A549 (cell line): ENCODE data around the gene SPECC1. TPM values are rescaled to one million over a fixed set of nuclear protein-coding genes. Genes with fewer than 3 reads are reported as not detected.

Source experiments
- ATAC-seq, 2 experiments: fragments of 200-7000 bp in 1 of 2; fragments of >200 bp in 1 of 2; cut with Nextera tagmentation in 1 of 2; cut with Tn5 transposase in 1 of 2; 3 replicates each; pipeline versions ENCODE4 v1.8.0 to v1.9.1; 2018 to 2020; ENCODE audit warnings: mild to moderate bottlenecking in 1 of 2, moderate library complexity in 1 of 2
- CTCF ChIA-PET: fragments of 300-600 bp; sonication (Branson Sonifier 250); formaldehyde crosslinking; extraction: SDS; loops from one replicate; lab custom pipeline; 2021; ENCODE audit warnings: antibody characterized with exemption, inconsistent platforms; lab: Yijun Ruan, JAX
- POLR2A ChIA-PET: fragments of 350-600 bp; formaldehyde crosslinking; extraction: SDS; loops from one replicate; lab custom pipeline; 2021; ENCODE audit warnings: antibody characterized with exemption, inconsistent platforms; lab: Yijun Ruan, JAX
- DNase-seq, 2 experiments: peaks; one replicate each; pipeline versions ENCODE4 v3.0.0 to v3.0.0-alpha.2; 2011 to 2016; ENCODE audit warnings: low read depth in 1 of 2, low spot score in 1 of 2
- FAIRE-seq: peaks from 2 replicates; lab custom pipeline; 2011; peaks lifted over from hg19 to GRCh38; lab: Jason Lieb, UNC
- H3K27ac ChIP-seq, 2 experiments: fragments of >200 bp; sonication (Bioruptor Twin); formaldehyde crosslinking; 3 replicates each; pipeline ENCODE4 v1.5.1; 2016 to 2017
- H3K4me1 ChIP-seq: fragments of >200 bp; sonication (Bioruptor Twin); formaldehyde crosslinking; 3 replicates; pipeline ENCODE4 v1.6.1; 2016
- H3K4me2 ChIP-seq: fragments of >200 bp; sonication (Bioruptor Twin); formaldehyde crosslinking; 3 replicates; pipeline ENCODE4 v1.6.1; 2016
- H3K4me3 ChIP-seq: fragments of >200 bp; sonication (Bioruptor Twin); formaldehyde crosslinking; 3 replicates; pipeline ENCODE4 v1.5.1; 2016
- H3K9me3 ChIP-seq: fragments of >200 bp; sonication (Bioruptor Twin); formaldehyde crosslinking; 3 replicates; pipeline ENCODE4 v1.6.1; 2016
- CBX2 ChIP-seq: fragments of 200-600 bp; sonication (generic); IDR thresholded peaks from 2 replicates; pipeline ENCODE4 v1.6.1; 2016; ENCODE audit warnings: low read depth, mild to moderate bottlenecking, borderline replicate concordance
- CHD2 ChIP-seq: fragments of 150-350 bp; IDR thresholded peaks from 2 replicates; pipeline ENCODE4 v1.6.1; 2014; ENCODE audit warnings: low read length; ENCODE audit not compliant: partially characterized antibody
- EP300 ChIP-seq, 2 experiments: fragments of >200 bp; sonication (Bioruptor Twin); formaldehyde crosslinking; IDR thresholded peaks; 2 replicates in 1 of 2; 3 replicates in 1 of 2; pipeline ENCODE4 v1.6.1; 2016 to 2017
- GATA3 ChIP-seq: IDR thresholded peaks from 2 replicates; pipeline ENCODE4 v1.6.1; 2012; ENCODE audit warnings: borderline replicate concordance
- HEYL ChIP-seq: fragments of 250-450 bp; sonication (Bioruptor Pico); IDR thresholded peaks from 2 replicates; pipeline ENCODE4 v1.8.0; 2021; ENCODE audit warnings: mild to moderate bottlenecking, moderate library complexity
- HOXA7 ChIP-seq: fragments of 250-450 bp; sonication (Bioruptor Pico); IDR thresholded peaks from 2 replicates; pipeline ENCODE4 v1.5.0; 2020; ENCODE audit warnings: mild to moderate bottlenecking, moderate library complexity
- HOXB13 ChIP-seq: fragments of 250-450 bp; sonication (Bioruptor Pico); IDR thresholded peaks from 2 replicates; pipeline ENCODE4 v1.5.0; 2020; ENCODE audit warnings: low read depth, mild to moderate bottlenecking, moderate library complexity
- JUNB ChIP-seq: fragments of >200 bp; sonication (Bioruptor Twin); formaldehyde crosslinking; IDR thresholded peaks from 2 replicates; pipeline ENCODE4 v1.6.1; 2016
- MAFK ChIP-seq: fragments of 450-650 bp; IDR thresholded peaks from 2 replicates; pipeline ENCODE4 v1.6.1; 2014; ENCODE audit not compliant: partially characterized antibody
- NPAS2 ChIP-seq: fragments of 250-450 bp; sonication (Bioruptor Pico); IDR thresholded peaks from 2 replicates; pipeline ENCODE4 v1.8.0; 2022; ENCODE audit warnings: mild to moderate bottlenecking, moderate library complexity, borderline replicate concordance
- POLR2AphosphoS2 ChIP-seq: conservative IDR thresholded peaks from 2 replicates; pipeline ENCODE4 v1.6.1; 2012; ENCODE audit warnings: low read length, improper control_type of control experiment, inconsistent platforms
- RAD21 ChIP-seq, 2 experiments: fragments of >200 bp in 1 of 2; sonication (Bioruptor Twin) in 1 of 2; formaldehyde crosslinking in 1 of 2; IDR thresholded peaks in 1 of 2; conservative IDR thresholded peaks in 1 of 2; 2 replicates in 1 of 2; 3 replicates in 1 of 2; pipeline ENCODE4 v1.6.1; 2012 to 2018; ENCODE audit warnings: inconsistent platforms in 1 of 2
- RARB ChIP-seq: fragments of 250-450 bp; sonication (Bioruptor Pico); IDR thresholded peaks from 2 replicates; pipeline ENCODE4 v1.8.0; 2021; ENCODE audit warnings: mild to moderate bottlenecking, moderate library complexity
- WGBS: methylation state at CpG from one replicate; pipeline ENCODE4 v1.1.6; 2017; ENCODE audit errors: missing lambda C conversion rate; 5-methylcytosine and 5-hydroxymethylcytosine counted together
- polyA plus RNA-seq, 4 experiments: library from polyadenylated mRNA; depleted of rRNA in 3 of 4; stranded (reverse); fragments of >200 nt; fragmentation: RNase III in 1 of 4; extraction: RNeasy Plus Mini Kit Qiagen cat#74134 plus additional on column Dnase treatment in 1 of 4; gene quantifications; 2 replicates in 3 of 4; 3 replicates in 1 of 4; pipeline ENCODE4 v1.2.3, GENCODE V29; 2011 to 2017
- TF ChIP-seq, protein P1 (sequence below): IDR thresholded peaks from 2 replicates; pipeline ENCODE4 v1.6.1; 2012; ENCODE audit warnings: low read depth, borderline replicate concordance
- TF ChIP-seq, protein P2 (sequence below): fragments of >200 bp; sonication (Bioruptor Twin); formaldehyde crosslinking; IDR thresholded peaks from 3 replicates; pipeline ENCODE4 v1.5.1; 2016
- TF ChIP-seq, protein P3 (sequence below): fragments of 250-450 bp; sonication (Bioruptor Pico); IDR thresholded peaks from 2 replicates; pipeline ENCODE4 v1.5.0; 2020; ENCODE audit warnings: low read depth, mild to moderate bottlenecking, moderate library complexity

The SPECC1 gene
- polyA plus RNA-seq, 2 of the 4 experiments (the other 2 are of a cell fraction) = 45.1 to 66.2 TPM

DNA sequence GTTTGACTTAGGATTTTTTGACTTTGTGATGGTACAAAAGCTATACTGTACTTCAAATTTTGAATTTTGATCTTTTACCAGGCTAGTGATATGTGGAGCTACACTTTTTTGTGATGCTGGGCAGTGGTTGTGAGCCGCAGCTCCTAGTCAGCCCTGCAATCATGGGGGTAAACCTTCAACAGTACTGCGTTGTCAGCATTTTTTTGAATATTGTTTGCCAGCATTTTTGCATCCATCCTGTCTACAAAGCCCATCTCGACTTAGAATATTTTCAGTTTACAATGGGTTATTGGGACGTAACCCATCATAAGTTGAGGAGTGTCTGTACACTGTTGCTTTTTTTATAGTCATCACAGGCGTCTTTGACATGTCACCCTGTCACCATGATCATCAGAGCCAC is 142.0 kb downstream of the SPECC1 start:
- POLR2A ChIA-PET = no interaction called here

DNA sequence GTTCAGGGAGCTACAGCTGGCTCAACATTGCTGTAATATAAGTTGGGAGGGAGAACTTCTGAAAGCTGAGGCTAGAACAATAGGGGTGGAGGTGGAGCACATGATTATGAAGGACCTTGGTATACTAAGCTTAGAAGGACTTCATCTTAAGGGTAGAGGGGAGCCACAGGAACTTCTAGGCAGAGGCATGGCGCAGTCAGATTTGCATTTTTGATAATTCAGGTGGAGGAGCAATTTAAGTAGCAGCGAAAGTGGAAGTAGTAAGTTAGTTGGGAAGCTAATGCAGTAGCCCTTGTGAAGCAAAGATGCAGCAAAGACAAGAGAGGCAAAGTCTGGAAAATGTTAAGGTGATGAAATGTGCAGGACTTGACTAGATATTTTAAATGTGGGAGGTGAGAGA is 144.1 kb downstream of the SPECC1 start:
- ChIA-PET POLR2A (interaction anchor here (1.0 kb wide), 1 partner anchor 9 kb away, joined by 3 read pairs; no protein-coding TSS in a partner anchor), CTCF (interaction anchor here (0.6 to 6.4 kb wide), 6 partner anchors 25 to 161 kb away, joined by 3 to 24 read pairs (median 6); no protein-coding TSS in a partner anchor)
- Histone ChIP-seq H3K27ac (no peak overlapping the region), H3K4me1 (peaks cover 21% of the 10 kb centered on the region), H3K4me2 (no peak overlapping the region), H3K4me3 (no peak overlapping the region), H3K9me3 (no peaks in the 10 kb centered on the region)
- no peak for TF ChIP-seq GATA3
- TF ChIP-seq NPAS2 = no peak
- TF ChIP-seq CHD2 = no peak
- no peak for TF ChIP-seq POLR2AphosphoS2
- TF ChIP-seq HOXA7 (CRISPR knock-in tag) = no peak
- DNase-seq = no peak
- no peak for ATAC-seq
- 89% methylated on average over 2 of the region's 2 CpGs for WGBS
- no peak for FAIRE-seq

More for the DNA sequence above, 142.0 kb downstream of the SPECC1 start:
- no peak overlapping the region for H3K4me2 ChIP-seq
- DNase-seq (no peak), ATAC-seq (no peak), FAIRE-seq (peak; percentile 43)
- H3K27ac ChIP-seq = no peak overlapping the region
- peak; percentile 95 for TF ChIP-seq MAFK
- no peak for TF ChIP-seq JUNB
- WGBS = 88% methylated on average over 5 of the region's 5 CpGs
- no peak overlapping the region for H3K4me3 ChIP-seq
- no peaks in the 10 kb centered on the region for H3K9me3 ChIP-seq
- peaks cover 6% of the 10 kb centered on the region; the same call in 2 of the 3 replicates for H3K4me1 ChIP-seq
- CTCF ChIA-PET = interaction anchor here (0.6 to 6.4 kb wide), 7 partner anchors 8 to 75 kb away, joined by 3 to 24 read pairs (median 4); no protein-coding TSS in a partner anchor

DNA sequence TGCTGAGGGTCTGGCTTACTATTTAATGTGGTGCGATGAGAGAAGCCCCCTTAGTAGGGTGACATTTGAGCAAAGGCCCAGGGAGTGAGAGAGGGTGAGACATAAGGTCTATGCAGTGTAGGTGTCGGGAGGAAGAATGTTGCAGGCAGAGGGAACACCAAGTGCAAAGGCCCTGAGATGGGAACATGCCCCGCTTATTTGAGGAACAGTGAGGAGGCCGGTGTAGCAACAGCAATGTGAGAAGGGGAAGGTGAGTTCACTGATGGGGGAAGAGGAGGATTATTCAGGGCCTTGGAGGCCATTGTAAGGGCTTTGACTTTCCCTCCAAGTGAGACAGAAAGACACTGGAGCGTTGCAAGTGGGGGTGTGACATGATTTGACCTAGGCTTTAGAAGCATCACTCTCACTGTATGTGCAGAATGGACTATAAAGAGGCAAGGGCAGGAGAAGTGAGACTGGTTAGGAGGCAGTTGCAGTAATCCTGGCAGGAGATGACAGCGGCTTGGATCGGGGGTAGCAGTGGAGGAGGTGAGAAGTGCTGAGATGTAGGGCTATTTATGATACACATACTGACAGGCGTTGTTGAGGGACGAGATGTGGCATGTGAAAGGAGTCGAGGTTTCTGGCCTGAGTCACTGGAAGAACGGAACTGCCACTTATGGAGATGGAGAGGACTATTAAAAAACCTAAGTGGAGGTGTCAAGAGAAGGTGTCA is 145.3 kb downstream of the SPECC1 start:
- Histone ChIP-seq H3K27ac (no peak overlapping the region), H3K9me3 (no peaks in the 10 kb centered on the region), H3K4me1 (peaks cover 25% of the 10 kb centered on the region), H3K4me2 (no peak overlapping the region), H3K4me3 (no peak overlapping the region)
- CTCF ChIA-PET = no interaction called here
- TF ChIP-seq CBX2 (no peak), EP300 (IDR thresholded peaks at IDR 0.05) (no peak), HOXB13 (no peak), HEYL (CRISPR knock-in tag) (no peak), CHD2 (no peak), RAD21 (conservative IDR thresholded peaks at IDR 0.05 in 1 of 2, IDR thresholded peaks at IDR 0.05 in 1 of 2) (no peak), RARB (no peak)
- TF ChIP-seq, protein P1, sequence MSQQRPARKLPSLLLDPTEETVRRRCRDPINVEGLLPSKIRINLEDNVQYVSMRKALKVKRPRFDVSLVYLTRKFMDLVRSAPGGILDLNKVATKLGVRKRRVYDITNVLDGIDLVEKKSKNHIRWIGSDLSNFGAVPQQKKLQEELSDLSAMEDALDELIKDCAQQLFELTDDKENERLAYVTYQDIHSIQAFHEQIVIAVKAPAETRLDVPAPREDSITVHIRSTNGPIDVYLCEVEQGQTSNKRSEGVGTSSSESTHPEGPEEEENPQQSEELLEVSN = no peak
- TF ChIP-seq, protein P2, sequence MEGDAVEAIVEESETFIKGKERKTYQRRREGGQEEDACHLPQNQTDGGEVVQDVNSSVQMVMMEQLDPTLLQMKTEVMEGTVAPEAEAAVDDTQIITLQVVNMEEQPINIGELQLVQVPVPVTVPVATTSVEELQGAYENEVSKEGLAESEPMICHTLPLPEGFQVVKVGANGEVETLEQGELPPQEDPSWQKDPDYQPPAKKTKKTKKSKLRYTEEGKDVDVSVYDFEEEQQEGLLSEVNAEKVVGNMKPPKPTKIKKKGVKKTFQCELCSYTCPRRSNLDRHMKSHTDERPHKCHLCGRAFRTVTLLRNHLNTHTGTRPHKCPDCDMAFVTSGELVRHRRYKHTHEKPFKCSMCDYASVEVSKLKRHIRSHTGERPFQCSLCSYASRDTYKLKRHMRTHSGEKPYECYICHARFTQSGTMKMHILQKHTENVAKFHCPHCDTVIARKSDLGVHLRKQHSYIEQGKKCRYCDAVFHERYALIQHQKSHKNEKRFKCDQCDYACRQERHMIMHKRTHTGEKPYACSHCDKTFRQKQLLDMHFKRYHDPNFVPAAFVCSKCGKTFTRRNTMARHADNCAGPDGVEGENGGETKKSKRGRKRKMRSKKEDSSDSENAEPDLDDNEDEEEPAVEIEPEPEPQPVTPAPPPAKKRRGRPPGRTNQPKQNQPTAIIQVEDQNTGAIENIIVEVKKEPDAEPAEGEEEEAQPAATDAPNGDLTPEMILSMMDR = no peak
- TF ChIP-seq, protein P3, sequence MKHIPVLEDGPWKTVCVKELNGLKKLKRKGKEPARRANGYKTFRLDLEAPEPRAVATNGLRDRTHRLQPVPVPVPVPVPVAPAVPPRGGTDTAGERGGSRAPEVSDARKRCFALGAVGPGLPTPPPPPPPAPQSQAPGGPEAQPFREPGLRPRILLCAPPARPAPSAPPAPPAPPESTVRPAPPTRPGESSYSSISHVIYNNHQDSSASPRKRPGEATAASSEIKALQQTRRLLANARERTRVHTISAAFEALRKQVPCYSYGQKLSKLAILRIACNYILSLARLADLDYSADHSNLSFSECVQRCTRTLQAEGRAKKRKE (CRISPR knock-in tag) = no peak
- DNase-seq (no peak), ATAC-seq (no peak), FAIRE-seq (no peak)
- 94% methylated on average over 11 of the region's 11 CpGs for WGBS
- POLR2A ChIA-PET = no interaction called here
